ENCODE measurements around the gene ARID1B. TPM values are rescaled to one million over a fixed set of nuclear protein-coding genes. Genes with fewer than 3 reads are reported as not detected.
A peak's percentile ranks its signal among the peaks of the same experiment; 100 is the strongest.

ARID1B gene
- total RNA-seq, 2 experiments from 2014 or later: 36.9 to 38.9 TPM

DNA sequence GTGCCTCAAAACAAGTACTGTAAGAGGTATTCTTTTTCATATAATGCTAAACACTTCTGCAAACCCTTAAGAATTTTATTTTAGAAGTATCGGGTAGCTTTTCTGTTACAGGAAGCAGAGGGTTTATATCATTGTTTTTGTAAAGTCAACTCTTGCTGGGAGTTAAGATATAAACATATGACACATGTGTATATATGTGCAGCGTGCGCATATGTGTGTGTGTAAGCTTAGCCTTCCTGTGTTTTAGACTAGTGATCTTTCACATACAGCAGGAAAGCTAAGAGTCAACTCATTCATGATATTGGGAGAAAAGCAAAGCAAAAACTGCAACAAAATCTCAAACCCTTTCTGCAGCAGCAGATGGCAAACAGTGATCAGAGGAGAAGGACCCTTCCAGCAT, 102.4 kb downstream of the ARID1B start:
- H3K4me1 Mint-ChIP-seq (ENCODE audit: low read depth): peaks cover 72% of the 10 kb centered on the region
- H3K27ac Mint-ChIP-seq: no peak overlapping the region
- no peaks in the 10 kb centered on the region for H3K27me3 Mint-ChIP-seq
- H3K9me3 Mint-ChIP-seq: no peaks in the 10 kb centered on the region
- peaks cover 3% of the 10 kb centered on the region for H3K36me3 Mint-ChIP-seq (ENCODE audit: low read depth)
- intact Hi-C loops (cut with micrococcal nuclease): no loop called here
- no peak overlapping the region for H3K4me3 Mint-ChIP-seq
- POLR2A ChIA-PET: no interaction called here
- CTCF ChIA-PET: interaction anchor here (1.0 to 1.2 kb wide), 2 partner anchors 10 to 64 kb away, joined by 3 read pairs; no protein-coding TSS in a partner anchor
- DNase-seq (no peak), ATAC-seq (no peak)
- TF ChIP-seq, protein P1, sequence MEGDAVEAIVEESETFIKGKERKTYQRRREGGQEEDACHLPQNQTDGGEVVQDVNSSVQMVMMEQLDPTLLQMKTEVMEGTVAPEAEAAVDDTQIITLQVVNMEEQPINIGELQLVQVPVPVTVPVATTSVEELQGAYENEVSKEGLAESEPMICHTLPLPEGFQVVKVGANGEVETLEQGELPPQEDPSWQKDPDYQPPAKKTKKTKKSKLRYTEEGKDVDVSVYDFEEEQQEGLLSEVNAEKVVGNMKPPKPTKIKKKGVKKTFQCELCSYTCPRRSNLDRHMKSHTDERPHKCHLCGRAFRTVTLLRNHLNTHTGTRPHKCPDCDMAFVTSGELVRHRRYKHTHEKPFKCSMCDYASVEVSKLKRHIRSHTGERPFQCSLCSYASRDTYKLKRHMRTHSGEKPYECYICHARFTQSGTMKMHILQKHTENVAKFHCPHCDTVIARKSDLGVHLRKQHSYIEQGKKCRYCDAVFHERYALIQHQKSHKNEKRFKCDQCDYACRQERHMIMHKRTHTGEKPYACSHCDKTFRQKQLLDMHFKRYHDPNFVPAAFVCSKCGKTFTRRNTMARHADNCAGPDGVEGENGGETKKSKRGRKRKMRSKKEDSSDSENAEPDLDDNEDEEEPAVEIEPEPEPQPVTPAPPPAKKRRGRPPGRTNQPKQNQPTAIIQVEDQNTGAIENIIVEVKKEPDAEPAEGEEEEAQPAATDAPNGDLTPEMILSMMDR (IDR thresholded peaks at IDR 0.05): no peak

DNA sequence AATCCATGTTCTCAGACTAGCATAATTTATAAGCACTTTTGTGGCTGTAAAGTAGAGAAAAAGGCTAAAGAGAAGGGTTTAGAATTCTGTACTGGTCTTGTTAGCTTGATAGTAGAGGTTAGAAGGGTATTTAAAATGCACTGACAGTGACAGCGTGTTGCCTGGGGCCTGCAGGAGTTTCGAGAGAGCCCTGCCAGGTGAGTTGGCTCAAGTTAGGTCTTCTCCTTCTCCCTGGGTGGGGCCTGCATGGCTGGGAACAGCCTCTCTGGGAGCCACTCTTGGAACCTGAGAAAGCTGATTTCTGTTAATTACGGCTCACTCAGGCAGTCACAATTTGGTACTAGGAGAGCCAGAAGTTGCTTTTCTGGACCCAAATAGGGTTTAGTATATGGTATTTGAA, 103.7 kb downstream of the ARID1B start:
- peaks cover 3% of the 10 kb centered on the region for H3K36me3 Mint-ChIP-seq (ENCODE audit: low read depth)
- CTCF ChIA-PET: interaction anchor here (2.5 kb wide), 1 partner anchor 13 kb away, joined by 6 read pairs; no protein-coding TSS in a partner anchor
- H3K4me3 Mint-ChIP-seq: no peak overlapping the region
- POLR2A ChIA-PET: no interaction called here
- H3K4me1 Mint-ChIP-seq (ENCODE audit: low read depth): peaks cover 67% of the 10 kb centered on the region
- TF ChIP-seq, protein P1 (IDR thresholded peaks at IDR 0.05): no peak
- ATAC-seq (no peak), DNase-seq (no peak)
- intact Hi-C loops (cut with micrococcal nuclease): loop anchor here (10.0 kb wide), 1 partner anchor 96 kb away; no protein-coding TSS in a partner anchor
- H3K9me3 Mint-ChIP-seq: no peaks in the 10 kb centered on the region
- no peak overlapping the region for H3K27ac Mint-ChIP-seq
- no peaks in the 10 kb centered on the region for H3K27me3 Mint-ChIP-seq

DNA sequence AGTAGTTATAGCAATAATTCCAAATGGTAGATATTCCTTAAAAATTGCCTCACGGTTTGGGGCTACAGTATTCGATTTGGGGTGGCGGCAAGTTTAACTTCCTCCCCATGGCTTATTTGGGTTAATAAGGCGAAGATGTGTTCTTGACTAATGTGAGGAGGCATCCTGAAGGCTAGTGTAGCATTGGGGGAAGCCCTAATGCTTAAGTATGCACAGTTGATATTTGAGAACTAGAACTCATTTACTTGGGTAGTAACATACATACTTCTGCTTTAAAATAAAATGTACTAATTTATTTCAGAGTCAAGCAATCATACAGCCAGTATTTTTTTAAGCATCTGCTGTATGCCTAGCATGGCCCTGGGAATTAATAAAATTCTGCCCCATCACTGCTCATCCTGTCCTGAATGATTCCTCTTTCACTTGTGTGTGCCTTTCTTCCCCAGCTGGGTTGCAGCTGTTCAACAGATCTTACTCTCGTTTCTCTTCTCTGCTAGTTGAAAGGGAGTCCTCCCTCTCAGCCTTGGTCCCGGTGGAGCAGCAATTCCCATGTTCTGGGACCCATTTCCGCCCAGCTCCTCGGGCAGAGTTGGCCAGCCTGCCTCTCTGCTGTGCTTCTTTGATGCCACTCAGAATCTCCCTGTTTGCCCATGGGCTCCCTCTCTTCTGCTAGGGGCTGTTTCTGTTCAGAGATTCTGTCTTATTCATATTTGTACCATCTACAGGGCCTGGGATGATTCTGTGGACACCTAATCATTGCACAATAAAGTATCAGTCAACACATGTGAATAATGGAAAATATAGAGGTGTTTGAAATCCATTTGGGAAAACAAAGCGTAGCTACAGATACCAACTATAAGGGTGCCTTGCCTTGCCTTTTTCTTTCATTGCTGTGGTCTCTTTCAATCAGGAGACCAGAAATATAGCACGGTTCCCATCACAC, 104.8 kb downstream of the ARID1B start:
- no peak for DNase-seq
- H3K4me1 Mint-ChIP-seq (ENCODE audit: low read depth): peaks cover 70% of the 10 kb centered on the region

DNA sequence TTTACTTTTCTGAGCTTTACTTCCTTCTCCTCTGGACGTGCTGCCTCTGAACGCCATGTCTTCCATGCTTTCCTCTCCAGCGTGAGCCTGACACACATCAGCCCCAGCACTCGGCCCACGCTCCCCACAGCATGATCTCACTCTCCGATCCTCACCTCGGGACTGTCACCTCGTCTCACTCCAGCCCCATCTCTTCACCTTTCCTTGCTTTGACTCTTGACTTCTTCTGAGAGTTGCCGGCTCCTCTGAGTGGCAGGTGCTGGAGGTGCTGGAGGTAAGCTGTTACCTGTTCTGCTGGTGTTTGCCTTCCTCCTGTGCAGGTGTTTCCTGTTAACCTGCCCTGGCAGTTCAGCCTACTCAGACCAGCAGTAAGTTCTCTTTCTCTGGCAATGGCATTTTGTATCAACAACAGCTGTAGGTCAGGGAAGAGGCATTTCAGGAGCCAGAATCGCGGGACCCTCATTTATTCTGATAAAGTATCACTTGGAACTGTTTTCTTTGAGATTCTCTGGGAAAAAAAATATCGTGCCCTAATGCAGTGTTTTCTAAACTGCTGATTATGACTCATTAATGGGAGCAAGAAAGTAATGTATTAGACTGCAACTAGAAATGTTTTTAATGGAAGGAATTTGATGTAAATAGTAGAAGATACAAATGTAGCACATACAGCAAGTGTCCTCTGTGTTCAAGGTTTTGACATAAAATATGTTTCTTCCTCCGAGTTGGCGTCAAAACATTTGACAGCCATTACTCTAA, 106.5 kb downstream of the ARID1B start:
- intact Hi-C loops (cut with micrococcal nuclease): loop anchor here (10.0 kb wide), 1 partner anchor 99 kb away; no protein-coding TSS in a partner anchor
- Mint-ChIP-seq H3K4me1 (ENCODE audit: low read depth) (peaks cover 79% of the 10 kb centered on the region), H3K4me3 (peak overlapping the region; percentile 30), H3K9me3 (no peaks in the 10 kb centered on the region), H3K27me3 (no peaks in the 10 kb centered on the region), H3K36me3 (ENCODE audit: low read depth) (no peaks in the 10 kb centered on the region), H3K27ac (no peak overlapping the region)
- ChIA-PET POLR2A (interaction anchor here (0.6 kb wide), 3 partner anchors 31 to 122 kb away, joined by 3 read pairs; no protein-coding TSS in a partner anchor), CTCF (interaction anchor here (0.8 to 1.2 kb wide), 3 partner anchors 13 to 68 kb away, joined by 3 read pairs; no protein-coding TSS in a partner anchor)
- DNase-seq (peak; percentile 59), ATAC-seq (peak; percentile 43)
- TF ChIP-seq, protein P1 (IDR thresholded peaks at IDR 0.05): no peak

More for the DNA sequence above, 104.8 kb downstream of the ARID1B start:
- Mint-ChIP-seq H3K27ac (no peak overlapping the region), H3K9me3 (no peaks in the 10 kb centered on the region), H3K4me3 (no peak overlapping the region), H3K27me3 (no peaks in the 10 kb centered on the region), H3K36me3 (ENCODE audit: low read depth) (peaks cover 3% of the 10 kb centered on the region)
- ATAC-seq: no peak
- CTCF ChIA-PET: interaction anchor here (2.5 kb wide), 1 partner anchor 14 kb away, joined by 6 read pairs; no protein-coding TSS in a partner anchor
- intact Hi-C loops (cut with micrococcal nuclease): loop anchor here (10.0 kb wide), 1 partner anchor 97 kb away; no protein-coding TSS in a partner anchor
- TF ChIP-seq, protein P1 (IDR thresholded peaks at IDR 0.05): no peak
- POLR2A ChIA-PET: interaction anchor here (1.3 kb wide), 1 partner anchor 103 kb away, joined by 3 read pairs; no protein-coding TSS in a partner anchor

Data from activated CD8-positive, alpha-beta T cell treated with anti-CD3 and anti-CD28 coated beads for 36 hours (primary cell).